Renal pelvis (tissue), 4 donors: ENCODE results near the gene BTN1A1. TPM values are rescaled to one million over a fixed set of nuclear protein-coding genes. Genes with fewer than 3 reads are reported as not detected.
"Not testable (repeated sequence)": the region's sequence is repeated elsewhere in the genome, so short reads cannot be mapped to it uniquely, and the experiment has no call there.

Experiments
- DNase-seq: peaks from one replicate; pipeline ENCODE4 v3.0.0-alpha.2; 2013
- polyA plus RNA-seq, 3 donors: library from polyadenylated mRNA; unstranded; fragments of 120-200 nt; gene quantifications; one replicate each; pipeline ENCODE4 v1.2.1, GENCODE V29; 2013; ENCODE audit not compliant: insufficient read length in 3 of 3

Gene BTN1A1
- polyA plus RNA-seq, 3 donors = 0.16 to 0.23 (median 0.18) TPM

GRCh38 chr6:26537160-26537845 is 37.2 kb downstream of the BTN1A1 start:
- DNase-seq = peak; percentile 88

- DNase-seq = peak; percentile 92
These were observed 37.9 kb downstream of the BTN1A1 start, which contains the start of gene HMGN4 for GRCh38 chr6:26537846-26538571. TSS of gene HMGN4 (plus strand) at chr6:26538366. CDS start at chr6:26545207, 6,841 bp downstream.

- no peak for DNase-seq
These were observed 38.4 kb downstream of the BTN1A1 start for GRCh38 chr6:26538572-26538902.

GRCh38 chr6:26539071-26539615 is 39.0 kb downstream of the BTN1A1 start:
- DNase-seq = no peak

- no peak for DNase-seq
These were observed 41.5 kb downstream of the BTN1A1 start for GRCh38 chr6:26541579-26541978.

- no peak for DNase-seq
These were observed 43.9 kb downstream of the BTN1A1 start for GRCh38 chr6:26543953-26544352.

- DNase-seq = no peak
These were observed 44.4 kb downstream of the BTN1A1 start for GRCh38 chr6:26544473-26544872.

GRCh38 chr6:26545627-26546026 is 45.5 kb downstream of the BTN1A1 start:
- DNase-seq = no peak

- DNase-seq = not testable (repeated sequence)
These were observed 47.3 kb downstream of the BTN1A1 start for GRCh38 chr6:26547363-26547762.

GRCh38 chr6:26550250-26550993 is 50.3 kb downstream of the BTN1A1 start:
- peak; percentile 67 for DNase-seq

GRCh38 chr6:26552205-26552604 is 52.1 kb downstream of the BTN1A1 start:
- no peak for DNase-seq

GRCh38 chr6:26552640-26553188 is 52.6 kb downstream of the BTN1A1 start:
- no peak for DNase-seq

GRCh38 chr6:26553264-26553634 is 53.1 kb downstream of the BTN1A1 start:
- peak; percentile 71 for DNase-seq

- peak; percentile 76 for DNase-seq
These were observed 53.7 kb downstream of the BTN1A1 start for GRCh38 chr6:26553635-26554446.

GRCh38 chr6:26554447-26554696 is 54.3 kb downstream of the BTN1A1 start:
- no peak for DNase-seq

GRCh38 chr6:26554697-26555504 is 54.8 kb downstream of the BTN1A1 start:
- no peak for DNase-seq

- no peak for DNase-seq
These were observed 55.6 kb downstream of the BTN1A1 start for GRCh38 chr6:26555505-26556262.

- no peak for DNase-seq
These were observed 56.4 kb downstream of the BTN1A1 start for GRCh38 chr6:26556263-26557070.
